ENCODE data around the gene TFE3. TPM values are rescaled to one million over a fixed set of nuclear protein-coding genes. Genes with fewer than 3 reads are reported as not detected.

TFE3 gene
- total and polyA plus RNA-seq, 2 experiments from 2014 or later: 32.1 to 55.0 TPM

- H3K9me3 ChIP-seq (ENCODE audit: low read depth): no peaks in the 10 kb centered on the region
- H3K4me1 ChIP-seq (ENCODE audit: low read depth): no peaks in the 10 kb centered on the region
- H3K4me3 ChIP-seq: no peak overlapping the region
- no peak for DNase-seq (ENCODE audit: low read depth in 1 of 2, low spot score in 1 of 2)
- H3K36me3 ChIP-seq: no peaks in the 10 kb centered on the region
- no peaks in the 10 kb centered on the region for H3K27me3 ChIP-seq
- H3K27ac ChIP-seq: no peak overlapping the region
- TF ChIP-seq CTCF (IDR thresholded peaks at IDR 0.05; ENCODE audit: low read depth, low read length): no peak
Measured at GRCh38 chrX:49077941-49078340, 34.8 kb upstream of the TFE3 start.

GRCh38 chrX:49075347-49075746 lies 32.2 kb upstream of the TFE3 start:
- TF ChIP-seq CTCF (IDR thresholded peaks at IDR 0.05; ENCODE audit: low read depth, low read length): no peak
- Histone ChIP-seq H3K9me3 (ENCODE audit: low read depth) (no peaks in the 10 kb centered on the region), H3K4me3 (no peak overlapping the region), H3K4me1 (ENCODE audit: low read depth) (no peaks in the 10 kb centered on the region), H3K36me3 (no peaks in the 10 kb centered on the region), H3K27ac (no peak overlapping the region), H3K27me3 (no peaks in the 10 kb centered on the region)
- no peak for DNase-seq (ENCODE audit: low read depth in 1 of 2, low spot score in 1 of 2)

- no peaks in the 10 kb centered on the region for H3K9me3 ChIP-seq (ENCODE audit: low read depth)
- TF ChIP-seq CTCF (IDR thresholded peaks at IDR 0.05; ENCODE audit: low read depth, low read length): no peak
- peak within 1 kb of the TSS; percentile 52 for H3K4me3 ChIP-seq
- peak; percentile 92 to 93 for DNase-seq (ENCODE audit: low read depth in 1 of 2, low spot score in 1 of 2)
- peak within 1 kb of the TSS; percentile 65 for H3K27ac ChIP-seq
- H3K36me3 ChIP-seq: no peaks in the 10 kb centered on the region
- H3K27me3 ChIP-seq: no peaks in the 10 kb centered on the region
- no peaks in the 10 kb centered on the region for H3K4me1 ChIP-seq (ENCODE audit: low read depth)
Measured at GRCh38 chrX:49073601-49074575, 30.7 kb upstream of the TFE3 start, which contains the start of gene PRAF2. Gene PRAF2 (minus strand): TSS chrX:49074002. CDS start chrX:49073987, 15 bp downstream.

- no peaks in the 10 kb centered on the region for H3K9me3 ChIP-seq (ENCODE audit: low read depth)
- H3K36me3 ChIP-seq: no peaks in the 10 kb centered on the region
- H3K27ac ChIP-seq: no peak overlapping the region
- no peak for DNase-seq (ENCODE audit: low read depth in 1 of 2, low spot score in 1 of 2)
- TF ChIP-seq CTCF (IDR thresholded peaks at IDR 0.05; ENCODE audit: low read depth, low read length): no peak
- no peak overlapping the region for H3K4me3 ChIP-seq
- no peaks in the 10 kb centered on the region for H3K27me3 ChIP-seq
- H3K4me1 ChIP-seq (ENCODE audit: low read depth): no peaks in the 10 kb centered on the region
Measured at GRCh38 chrX:49072712-49073095, 29.5 kb upstream of the TFE3 start.

- H3K4me1 ChIP-seq (ENCODE audit: low read depth): no peaks in the 10 kb centered on the region
- no peak overlapping the region for H3K4me3 ChIP-seq
- H3K9me3 ChIP-seq (ENCODE audit: low read depth): no peaks in the 10 kb centered on the region
- H3K27ac ChIP-seq: no peak overlapping the region
- TF ChIP-seq CTCF (IDR thresholded peaks at IDR 0.05; ENCODE audit: low read depth, low read length): no peak
- peak in 1 of 2 donors; percentile 91 for DNase-seq (ENCODE audit: low read depth in 1 of 2, low spot score in 1 of 2)
- no peaks in the 10 kb centered on the region for H3K27me3 ChIP-seq
- H3K36me3 ChIP-seq: no peaks in the 10 kb centered on the region
Measured at GRCh38 chrX:49071877-49072711, 28.9 kb upstream of the TFE3 start.

Data from cardiac muscle cell (in vitro differentiated cells and primary cell).